ENCODE results near the gene ATP8B2.
"Not testable (repeated sequence)": the region's sequence is repeated elsewhere in the genome, so short reads cannot be mapped to it uniquely, and the experiment has no call there.

Gene ATP8B2

GRCh38 chr1:154324669-154325582, at the start of gene ATP8B2:
Gene ATP8B2 (plus strand): TSS chr1:154325525. CDS start chr1:154328142, 2,617 bp downstream.
- TF ChIP-seq GATA1 (IDR thresholded peaks at IDR 0.05; ENCODE audit: low read depth, low read length) (no peak), POLR2A (IDR thresholded peaks at IDR 0.05; ENCODE audit: low read length) (peak; percentile 24)
- DNase-seq = peak; percentile 70 to 86

- peak; percentile 35 to 45 for DNase-seq
- no peak for TF ChIP-seq GATA1 (IDR thresholded peaks at IDR 0.05; ENCODE audit: low read depth, low read length)
- TF ChIP-seq POLR2A (IDR thresholded peaks at IDR 0.05; ENCODE audit: low read length) = no peak
Observed at GRCh38 chr1:154276797-154277196, 48.5 kb upstream of the ATP8B2 start.

GRCh38 chr1:154287591-154287990, 37.7 kb upstream of the ATP8B2 start:
- DNase-seq = not testable (repeated sequence)

GRCh38 chr1:154288661-154289060, 36.7 kb upstream of the ATP8B2 start:
- no peak for DNase-seq

GRCh38 chr1:154290921-154291320, 34.4 kb upstream of the ATP8B2 start:
- DNase-seq = no peak
- TF ChIP-seq POLR2A (IDR thresholded peaks at IDR 0.05; ENCODE audit: low read length) (no peak), GATA1 (IDR thresholded peaks at IDR 0.05; ENCODE audit: low read depth, low read length) (no peak)

More at GRCh38 chr1:154288661-154289060, 36.7 kb upstream of the ATP8B2 start:
- TF ChIP-seq GATA1 (IDR thresholded peaks at IDR 0.05; ENCODE audit: low read depth, low read length) (no peak), POLR2A (IDR thresholded peaks at IDR 0.05; ENCODE audit: low read length) (no peak)

GRCh38 chr1:154295408-154296235, 29.7 kb upstream of the ATP8B2 start:
- TF ChIP-seq POLR2A (IDR thresholded peaks at IDR 0.05; ENCODE audit: low read length) (no peak), GATA1 (IDR thresholded peaks at IDR 0.05; ENCODE audit: low read depth, low read length) (no peak)
- peak; percentile 18 to 28 for DNase-seq

- TF ChIP-seq POLR2A (IDR thresholded peaks at IDR 0.05; ENCODE audit: low read length) (no peak), GATA1 (IDR thresholded peaks at IDR 0.05; ENCODE audit: low read depth, low read length) (no peak)
- DNase-seq = no peak
Observed at GRCh38 chr1:154301582-154301981, 23.7 kb upstream of the ATP8B2 start.

- TF ChIP-seq GATA1 (IDR thresholded peaks at IDR 0.05; ENCODE audit: low read depth, low read length) (no peak), POLR2A (IDR thresholded peaks at IDR 0.05; ENCODE audit: low read length) (no peak)
- DNase-seq = no peak
Observed at GRCh38 chr1:154304664-154305337, 20.5 kb upstream of the ATP8B2 start.

GRCh38 chr1:154306151-154306550, 19.2 kb upstream of the ATP8B2 start:
- TF ChIP-seq GATA1 (IDR thresholded peaks at IDR 0.05; ENCODE audit: low read depth, low read length) (no peak), POLR2A (IDR thresholded peaks at IDR 0.05; ENCODE audit: low read length) (no peak)
- no peak for DNase-seq

GRCh38 chr1:154307670-154308270, 17.6 kb upstream of the ATP8B2 start:
- DNase-seq = peak in 1 of 2 experiments; percentile 14

- not testable (repeated sequence) for DNase-seq
Observed at GRCh38 chr1:154309136-154309535, 16.2 kb upstream of the ATP8B2 start.

GRCh38 chr1:154312229-154313065, 12.9 kb upstream of the ATP8B2 start:
- DNase-seq = not testable (repeated sequence)

- TF ChIP-seq POLR2A (IDR thresholded peaks at IDR 0.05; ENCODE audit: low read length) (no peak), GATA1 (IDR thresholded peaks at IDR 0.05; ENCODE audit: low read depth, low read length) (no peak)
Observed at GRCh38 chr1:154313066-154313356, 12.3 kb upstream of the ATP8B2 start.

GRCh38 chr1:154314226-154314625, 11.1 kb upstream of the ATP8B2 start:
- DNase-seq = not testable (repeated sequence)

More at GRCh38 chr1:154313066-154313356, 12.3 kb upstream of the ATP8B2 start:
- peak in 1 of 2 experiments; percentile 35 for DNase-seq

Data from erythroblast (primary cell).